Lower leg skin (tissue), 3 donors: Measurements from ENCODE around the gene GSN.

Source experiments
- CTCF ChIP-seq, 3 donors: fragments of 450-650 bp; IDR thresholded peaks; one replicate each; pipeline ENCODE4 v1.5.1; 2016; ENCODE audit warnings: antibody characterized with exemption in 3 of 3, mild to moderate bottlenecking in 3 of 3, moderate library complexity in 2 of 3
- POLR2A ChIP-seq, 2 donors: fragments of 450-650 bp; IDR thresholded peaks; one replicate each; pipeline ENCODE4 v1.6.1; 2016 to 2017; ENCODE audit warnings: antibody characterized with exemption in 2 of 2, mild to moderate bottlenecking in 1 of 2, moderate library complexity in 1 of 2

DNA sequence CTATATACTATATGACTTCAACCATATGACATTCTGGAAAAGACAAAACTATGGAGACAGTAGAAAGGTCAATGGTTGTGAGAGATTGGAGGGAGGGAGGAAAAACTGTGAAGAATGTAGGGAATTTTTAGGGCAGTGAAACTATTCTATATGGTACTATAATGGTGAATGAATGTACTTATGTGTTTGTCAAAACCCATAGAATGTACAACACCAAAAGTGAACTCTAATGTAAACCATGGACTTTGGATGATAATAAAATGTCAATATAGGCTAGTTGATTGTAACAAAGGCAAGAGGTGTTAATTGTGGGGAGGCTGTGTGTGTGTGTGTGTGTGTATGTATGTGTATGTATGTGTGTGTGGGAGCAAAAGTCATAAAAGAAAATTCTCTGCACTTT is 112.9 kb downstream of the GSN start:
- no peak for TF ChIP-seq CTCF (IDR thresholded peaks at IDR 0.05)
- TF ChIP-seq POLR2A (IDR thresholded peaks at IDR 0.05), result no peak
